BE2C (cell line): ENCODE data around the gene GRHL1.

Source experiments
- DNase-seq: peaks from one replicate; pipeline ENCODE4 v3.0.0-alpha.2; 2020
- H3K27me3 ChIP-seq: fragments of 250-450 bp; sonication (Bioruptor Pico); 2 replicates; pipeline ENCODE4 v1.5.1; 2020; ENCODE audit warnings: mild to moderate bottlenecking
- H3K36me3 ChIP-seq: fragments of 250-450 bp; sonication (Bioruptor Pico); 2 replicates; pipeline ENCODE4 v1.5.1; 2020; ENCODE audit warnings: mild to moderate bottlenecking
- H3K4me1 ChIP-seq: fragments of 250-450 bp; sonication (Bioruptor Pico); 2 replicates; pipeline ENCODE4 v1.5.1; 2020
- H3K4me3 ChIP-seq: 2 replicates; pipeline ENCODE4 v1.5.1; 2011; ENCODE audit warnings: low read depth, low read length
- H3K9me3 ChIP-seq: fragments of 250-450 bp; sonication (Bioruptor Pico); 2 replicates; pipeline ENCODE4 v1.5.1; 2020
- CTCF ChIP-seq: IDR thresholded peaks from 2 replicates; pipeline ENCODE4 v1.5.1; 2012; ENCODE audit warnings: mild to moderate bottlenecking, low read depth, low read length

The GRHL1 gene

GRCh38 chr2:9984871-9985480, 33.5 kb downstream of the GRHL1 start:
- H3K36me3 ChIP-seq = no peaks in the 10 kb centered on the region
- DNase-seq = no peak
- no peaks in the 10 kb centered on the region for H3K9me3 ChIP-seq
- no peaks in the 10 kb centered on the region for H3K4me1 ChIP-seq
- TF ChIP-seq CTCF = no peak
- no peaks in the 10 kb centered on the region for H3K27me3 ChIP-seq
- H3K4me3 ChIP-seq = no peak overlapping the region

- Histone ChIP-seq H3K4me1 (no peaks in the 10 kb centered on the region), H3K4me3 (no peak overlapping the region), H3K9me3 (no peaks in the 10 kb centered on the region), H3K36me3 (no peaks in the 10 kb centered on the region), H3K27me3 (no peaks in the 10 kb centered on the region)
- DNase-seq = no peak
- TF ChIP-seq CTCF = no peak
Measured at GRCh38 chr2:9985531-9986328, 34.2 kb downstream of the GRHL1 start.

GRCh38 chr2:9988320-9988719, 36.8 kb downstream of the GRHL1 start:
- H3K36me3 ChIP-seq = no peaks in the 10 kb centered on the region
- TF ChIP-seq CTCF = no peak

GRCh38 chr2:9990736-9991135, 39.2 kb downstream of the GRHL1 start:
- H3K4me3 ChIP-seq = no peak overlapping the region
- H3K36me3 ChIP-seq = no peaks in the 10 kb centered on the region
- H3K27me3 ChIP-seq = no peaks in the 10 kb centered on the region
- H3K4me1 ChIP-seq = no peaks in the 10 kb centered on the region
- no peak for DNase-seq
- no peak for TF ChIP-seq CTCF
- H3K9me3 ChIP-seq = no peaks in the 10 kb centered on the region

More at GRCh38 chr2:9988320-9988719, 36.8 kb downstream of the GRHL1 start:
- DNase-seq = no peak
- no peaks in the 10 kb centered on the region for H3K9me3 ChIP-seq
- no peaks in the 10 kb centered on the region for H3K4me1 ChIP-seq
- H3K27me3 ChIP-seq = no peaks in the 10 kb centered on the region
- no peak overlapping the region for H3K4me3 ChIP-seq

GRCh38 chr2:9991221-9991620, 39.7 kb downstream of the GRHL1 start:
- H3K4me3 ChIP-seq = no peak overlapping the region
- no peaks in the 10 kb centered on the region for H3K27me3 ChIP-seq
- no peaks in the 10 kb centered on the region for H3K36me3 ChIP-seq
- no peak for DNase-seq
- no peak for TF ChIP-seq CTCF
- no peaks in the 10 kb centered on the region for H3K9me3 ChIP-seq
- H3K4me1 ChIP-seq = no peaks in the 10 kb centered on the region

GRCh38 chr2:9991829-9992273, 40.4 kb downstream of the GRHL1 start:
- TF ChIP-seq CTCF = no peak
- H3K4me1 ChIP-seq = no peaks in the 10 kb centered on the region
- no peak overlapping the region for H3K4me3 ChIP-seq
- H3K9me3 ChIP-seq = no peaks in the 10 kb centered on the region
- DNase-seq = no peak
- H3K36me3 ChIP-seq = no peaks in the 10 kb centered on the region
- H3K27me3 ChIP-seq = no peaks in the 10 kb centered on the region
